Activated CD4-positive, alpha-beta memory T cell treated with anti-CD3 and anti-CD28 coated beads for 36 hours (primary cell): Measurements from ENCODE around the gene RBMX. TPM values are rescaled to one million over a fixed set of nuclear protein-coding genes. Genes with fewer than 3 reads are reported as not detected.
"Not testable (repeated sequence)": the region's sequence is repeated elsewhere in the genome, so short reads cannot be mapped to it uniquely, and the experiment has no call there.

Source experiments
- CTCF ChIA-PET: fragments of 350-600 bp; sonication (Branson Sonifier 250); formaldehyde crosslinking; loops from one replicate; lab custom pipeline; 2021; ENCODE audit warnings: antibody characterized with exemption, inconsistent platforms; lab: Charles Lee
- POLR2A ChIA-PET: fragments of 350-600 bp; sonication (Branson Sonifier 250); formaldehyde crosslinking; loops from one replicate; lab custom pipeline; 2021; ENCODE audit warnings: antibody characterized with exemption; lab: Charles Lee
- DNase-seq: peaks from one replicate; pipeline ENCODE4 v3.0.0-alpha.2; 2020
- H3K27ac Mint-ChIP-seq: one replicate; pipeline ENCODE4 v1.8.0; 2021; ENCODE audit warnings: mixed read lengths
- H3K27me3 Mint-ChIP-seq: one replicate; pipeline ENCODE4 v1.8.0; 2021; ENCODE audit warnings: mixed read lengths
- H3K36me3 Mint-ChIP-seq: one replicate; pipeline ENCODE4 v1.8.0; 2021; ENCODE audit warnings: mixed read lengths
- H3K4me1 Mint-ChIP-seq: one replicate; pipeline ENCODE4 v1.8.0; 2021; ENCODE audit warnings: low read depth, mixed read lengths
- H3K4me3 Mint-ChIP-seq: one replicate; pipeline ENCODE4 v1.8.0; 2021; ENCODE audit warnings: mild to moderate bottlenecking, mixed read lengths
- H3K9me3 Mint-ChIP-seq: one replicate; pipeline ENCODE4 v1.8.0; 2021; ENCODE audit warnings: mixed read lengths
- intact Hi-C: fragments of 100-400 bp; cut with micrococcal nuclease; formaldehyde crosslinking; loops from one replicate; pipeline ENCODE4 v1.15.1; 2023
- total RNA-seq, 2 experiments: library from RNA; stranded (reverse); gene quantifications; one replicate each; pipeline ENCODE4 v1.2.3, GENCODE V29; 2021

Gene RBMX
- total RNA-seq, 2 experiments from 2014 or later, result 269 to 271 TPM

DNA sequence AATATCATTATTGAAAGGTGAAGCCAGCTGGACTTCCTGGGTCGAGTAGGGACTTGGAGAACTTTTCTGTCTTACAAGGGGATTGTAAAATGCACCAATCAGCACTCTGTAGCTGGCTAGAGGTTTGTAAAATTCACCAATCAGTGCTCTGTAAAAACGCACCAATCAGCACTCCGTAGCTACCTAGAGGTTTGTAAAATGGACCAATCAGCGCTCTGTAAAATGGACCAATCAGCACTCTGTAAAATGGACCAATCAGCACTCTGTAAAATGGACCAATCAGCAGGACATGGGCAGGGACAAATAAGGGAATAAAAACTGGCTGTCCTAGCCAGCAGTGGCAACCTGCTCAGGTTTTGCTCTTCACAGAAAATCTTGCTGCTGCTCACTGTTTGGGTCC lies 23.5 kb upstream of the RBMX start:
- intact Hi-C loops, H3K36me3 Mint-ChIP-seq, CTCF ChIA-PET, DNase-seq, H3K4me1 Mint-ChIP-seq, H3K27ac Mint-ChIP-seq, H3K4me3 Mint-ChIP-seq, H3K27me3 Mint-ChIP-seq, H3K9me3 Mint-ChIP-seq: not testable (repeated sequence)
- POLR2A ChIA-PET, result interaction anchor here (0.7 kb wide), 1 partner anchor 23 kb away, joined by 3 read pairs; the partner anchor contains the start of gene RBMX

DNA sequence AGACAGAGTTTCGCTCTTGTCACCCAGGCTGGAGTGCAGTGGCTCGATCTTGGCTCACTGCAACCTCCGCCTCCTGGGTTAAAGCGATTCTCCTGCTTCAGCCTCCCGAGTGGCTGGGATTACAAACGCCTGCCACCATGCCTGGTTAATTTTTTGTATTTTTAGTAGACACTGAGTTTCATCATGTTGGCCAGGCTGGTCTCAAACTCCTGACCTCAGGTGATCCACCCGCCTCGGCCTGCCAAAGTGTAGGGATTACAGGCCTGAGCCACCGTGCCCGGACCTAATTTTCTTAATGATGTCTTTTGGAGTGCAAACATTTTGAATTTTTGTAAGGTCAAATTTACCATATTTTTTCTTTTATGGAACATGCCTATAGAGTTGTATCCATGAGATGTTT lies 19.5 kb upstream of the RBMX start:
- H3K36me3 Mint-ChIP-seq, CTCF ChIA-PET, DNase-seq, H3K27ac Mint-ChIP-seq, H3K27me3 Mint-ChIP-seq, POLR2A ChIA-PET, H3K4me1 Mint-ChIP-seq, intact Hi-C loops, H3K4me3 Mint-ChIP-seq, H3K9me3 Mint-ChIP-seq: not testable (repeated sequence)

DNA sequence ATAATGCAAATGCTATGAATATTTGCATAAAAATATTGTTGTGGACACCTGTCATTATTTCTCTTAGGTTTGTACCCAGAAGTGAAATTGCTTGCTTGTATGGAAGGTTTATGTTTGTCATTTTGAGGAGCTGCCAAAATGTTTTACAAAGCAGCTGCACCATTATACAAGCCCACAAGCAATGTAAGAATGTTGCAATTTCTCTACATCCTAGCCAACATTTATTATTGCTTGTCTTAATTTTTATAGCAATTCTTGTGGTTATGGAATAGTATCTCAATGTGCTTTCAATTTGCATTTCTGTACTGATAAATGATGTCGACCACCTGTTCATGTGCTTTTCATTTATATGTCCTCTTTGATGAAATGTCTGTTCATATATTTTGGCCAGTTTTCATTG lies 18.7 kb upstream of the RBMX start:
- Mint-ChIP-seq H3K27me3 (no peaks in the 10 kb centered on the region), H3K4me1 (no peaks in the 10 kb centered on the region), H3K36me3 (no peaks in the 10 kb centered on the region), H3K27ac (no peak overlapping the region), H3K4me3 (no peak overlapping the region), H3K9me3 (no peaks in the 10 kb centered on the region)
- CTCF ChIA-PET, result no interaction called here
- no peak for DNase-seq
- intact Hi-C loops, result no loop called here
- POLR2A ChIA-PET, result no interaction called here

DNA sequence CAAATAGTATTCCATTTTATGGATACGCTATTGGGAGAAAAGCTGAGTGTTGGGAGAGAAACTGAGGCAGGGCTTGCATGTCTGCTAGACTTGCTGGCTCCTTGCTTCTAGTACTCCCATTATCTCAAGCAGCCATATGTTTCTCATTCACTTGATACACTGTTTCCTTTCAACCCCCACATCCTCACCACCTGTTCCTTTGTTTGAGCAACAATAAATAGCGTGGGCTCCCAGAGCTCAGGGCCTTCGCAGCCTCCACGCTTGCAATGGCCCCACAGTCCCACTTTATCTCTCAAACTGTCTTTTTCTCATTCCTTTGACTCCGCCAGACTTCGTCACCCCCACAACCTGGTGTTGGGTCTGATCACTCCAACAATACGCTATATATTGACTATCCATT lies 18.2 kb upstream of the RBMX start:
- H3K27ac Mint-ChIP-seq, H3K27me3 Mint-ChIP-seq, DNase-seq, intact Hi-C loops, POLR2A ChIA-PET, H3K4me1 Mint-ChIP-seq, H3K9me3 Mint-ChIP-seq, H3K36me3 Mint-ChIP-seq, CTCF ChIA-PET, H3K4me3 Mint-ChIP-seq: not testable (repeated sequence)

DNA sequence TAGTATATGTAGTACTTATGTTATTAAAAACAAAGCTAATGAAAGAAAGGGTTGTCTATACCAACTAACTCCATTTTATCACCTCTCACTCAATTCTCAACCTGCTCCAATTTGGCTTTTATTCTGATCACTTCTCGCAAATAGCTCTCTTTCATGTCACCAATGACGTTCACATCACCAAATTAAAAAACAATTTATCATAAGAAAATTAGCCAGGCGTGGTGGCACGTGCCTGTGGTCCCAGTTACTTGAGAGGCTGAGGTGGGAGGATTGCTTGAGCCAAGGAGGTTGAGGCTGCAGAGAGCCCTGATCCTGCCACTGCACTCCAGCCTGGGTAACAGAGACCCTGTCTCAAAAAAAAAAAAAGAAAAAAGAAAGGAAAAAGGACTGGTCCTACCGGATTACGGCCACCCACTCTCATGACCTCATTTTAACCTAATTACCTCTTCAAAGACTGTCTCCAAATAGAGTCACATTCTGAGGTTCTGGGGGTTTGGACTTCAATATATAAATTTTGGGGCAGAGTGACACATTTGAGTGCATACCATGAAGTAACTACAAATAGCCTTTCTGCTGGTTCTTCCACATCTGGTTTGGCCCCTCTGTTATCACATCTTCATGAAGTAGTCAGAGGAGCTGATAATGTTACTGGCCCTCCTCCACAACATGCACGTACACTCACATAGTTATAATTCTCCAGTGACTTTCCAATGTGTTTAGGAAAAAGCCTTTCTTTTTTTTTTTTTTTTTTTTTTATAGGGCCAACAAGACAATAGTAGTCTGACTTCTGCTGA lies 15.8 kb upstream of the RBMX start:
- Mint-ChIP-seq H3K4me3 (no peak overlapping the region), H3K27me3 (no peaks in the 10 kb centered on the region), H3K27ac (no peak overlapping the region), H3K36me3 (no peaks in the 10 kb centered on the region), H3K4me1 (no peaks in the 10 kb centered on the region), H3K9me3 (no peaks in the 10 kb centered on the region)
- ChIA-PET POLR2A (no interaction called here), CTCF (no interaction called here)
- DNase-seq, result no peak
- intact Hi-C loops, result no loop called here

DNA sequence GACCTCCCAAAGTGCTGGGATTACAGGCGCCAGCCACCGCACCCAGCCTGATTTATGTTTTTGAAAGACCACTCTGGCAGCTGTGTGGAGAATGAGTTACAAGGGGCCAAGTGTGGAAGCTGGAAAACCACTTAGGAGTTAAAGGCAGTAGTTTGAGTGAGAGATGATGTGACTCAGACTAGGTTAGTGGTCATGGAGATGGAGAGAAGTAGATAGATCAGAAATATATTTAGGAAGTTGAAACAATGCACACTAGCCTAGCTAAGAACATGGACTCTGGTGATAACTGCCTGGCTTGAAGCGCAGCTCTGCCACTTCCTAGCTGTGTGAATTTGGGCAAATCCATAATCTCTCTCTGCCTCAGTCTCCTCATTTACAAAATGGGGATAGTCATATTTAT lies 11.9 kb upstream of the RBMX start:
- no peak for DNase-seq
- intact Hi-C loops, result no loop called here
- H3K4me1 Mint-ChIP-seq, result no peaks in the 10 kb centered on the region
- H3K36me3 Mint-ChIP-seq, result no peaks in the 10 kb centered on the region
- H3K27ac Mint-ChIP-seq, result no peak overlapping the region
- no peak overlapping the region for H3K4me3 Mint-ChIP-seq
- no peaks in the 10 kb centered on the region for H3K9me3 Mint-ChIP-seq
- ChIA-PET CTCF (interaction anchor here (0.6 kb wide), 1 partner anchor 32 kb away, joined by 3 read pairs; no protein-coding TSS in a partner anchor), POLR2A (interaction anchor here (1.6 kb wide), 1 partner anchor 12 kb away, joined by 4 read pairs; the partner anchor contains the start of gene RBMX)
- no peaks in the 10 kb centered on the region for H3K27me3 Mint-ChIP-seq

DNA sequence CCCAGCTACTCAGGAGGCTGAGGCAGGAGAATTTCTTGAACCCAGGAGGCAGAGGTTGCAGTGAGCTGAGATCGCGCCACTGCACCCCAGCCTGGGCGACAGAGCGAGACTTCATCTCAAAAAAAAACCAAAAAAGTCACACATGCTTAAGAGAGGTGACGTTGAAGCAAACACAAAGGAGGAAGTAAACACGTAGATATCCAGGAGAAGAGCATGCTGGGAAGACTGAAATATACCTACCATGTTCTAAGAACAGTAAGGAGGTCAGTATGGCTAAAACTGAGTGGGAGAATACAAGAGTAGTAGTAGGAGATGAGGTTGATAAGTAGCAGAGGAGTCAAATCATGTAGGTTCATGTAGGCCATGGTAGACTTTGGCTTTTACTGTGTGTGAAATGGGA lies 10.1 kb upstream of the RBMX start:
- H3K36me3 Mint-ChIP-seq, DNase-seq, POLR2A ChIA-PET, H3K4me1 Mint-ChIP-seq, H3K27me3 Mint-ChIP-seq, CTCF ChIA-PET, H3K27ac Mint-ChIP-seq, H3K4me3 Mint-ChIP-seq, intact Hi-C loops, H3K9me3 Mint-ChIP-seq: not testable (repeated sequence)

DNA sequence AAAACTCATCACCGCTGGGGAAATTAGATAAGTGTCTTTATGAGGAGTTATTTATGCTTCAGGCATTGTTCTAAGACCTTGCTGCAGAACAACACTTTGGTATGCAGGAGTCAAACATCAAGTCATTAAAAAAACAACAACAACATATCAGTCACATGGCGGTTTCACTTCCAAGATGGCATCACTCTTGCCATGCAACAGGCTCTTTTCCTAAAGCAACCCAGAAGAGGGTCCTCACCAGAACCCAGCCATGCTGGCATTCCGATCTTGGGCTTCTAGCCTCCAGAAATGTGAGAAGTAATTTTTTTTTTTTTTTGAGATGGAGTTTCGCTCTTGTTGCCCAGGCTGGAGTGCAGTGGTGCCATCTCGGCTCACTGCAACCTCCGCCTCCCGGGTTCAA lies 8.7 kb upstream of the RBMX start:
- H3K27ac Mint-ChIP-seq, result no peak overlapping the region
- POLR2A ChIA-PET, result interaction anchor here (0.7 kb wide), 1 partner anchor 21 kb away, joined by 3 read pairs; no protein-coding TSS in a partner anchor
- no peaks in the 10 kb centered on the region for H3K27me3 Mint-ChIP-seq
- H3K36me3 Mint-ChIP-seq, result no peaks in the 10 kb centered on the region
- H3K4me3 Mint-ChIP-seq, result no peak overlapping the region
- H3K4me1 Mint-ChIP-seq, result peaks cover 5% of the 10 kb centered on the region
- intact Hi-C loops, result no loop called here
- CTCF ChIA-PET, result no interaction called here
- no peaks in the 10 kb centered on the region for H3K9me3 Mint-ChIP-seq
- no peak for DNase-seq

DNA sequence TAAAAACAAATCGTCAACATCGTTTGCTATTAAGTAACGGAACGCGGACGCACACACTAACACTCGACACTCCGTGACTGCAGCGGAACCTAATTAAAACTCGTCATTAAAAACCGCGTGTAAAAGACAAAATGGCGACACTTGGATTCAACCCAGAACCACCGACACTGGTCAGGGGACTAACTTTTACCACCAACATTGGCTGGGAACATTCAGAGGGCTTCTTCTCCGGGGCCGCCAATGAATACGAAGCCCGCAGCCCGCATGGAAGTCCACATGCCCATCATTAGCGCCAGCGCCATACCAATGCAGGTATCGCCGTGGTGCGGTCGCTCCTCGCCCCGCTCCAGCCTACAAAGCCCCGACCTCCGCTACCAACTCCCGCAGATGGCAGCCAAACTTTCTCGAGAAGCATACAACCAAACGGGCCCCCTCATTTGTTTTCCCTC lies 498 bp downstream of the RBMX start:
- CTCF ChIA-PET, result interaction anchor here (1.0 to 1.3 kb wide), 2 partner anchors 9 to 125 kb away, joined by 3 to 6 read pairs; no protein-coding TSS in a partner anchor
- Mint-ChIP-seq H3K4me3 (peak overlapping the region; percentile 98), H3K27me3 (no peaks in the 10 kb centered on the region), H3K4me1 (peaks cover 14% of the 10 kb centered on the region), H3K36me3 (peaks cover 34% of the 10 kb centered on the region), H3K27ac (peak overlapping the region; percentile 99), H3K9me3 (no peaks in the 10 kb centered on the region)
- no peak for DNase-seq
- intact Hi-C loops, result loop anchor here (1.0 kb wide), 2 partner anchors 30 to 101 kb away; no protein-coding TSS in a partner anchor
- POLR2A ChIA-PET, result interaction anchor here (0.9 to 3.2 kb wide), 18 partner anchors 9 to 383 kb away, joined by 3 to 27 read pairs (median 5); partner anchors contain the start of genes ARHGEF6 and HTATSF1

DNA sequence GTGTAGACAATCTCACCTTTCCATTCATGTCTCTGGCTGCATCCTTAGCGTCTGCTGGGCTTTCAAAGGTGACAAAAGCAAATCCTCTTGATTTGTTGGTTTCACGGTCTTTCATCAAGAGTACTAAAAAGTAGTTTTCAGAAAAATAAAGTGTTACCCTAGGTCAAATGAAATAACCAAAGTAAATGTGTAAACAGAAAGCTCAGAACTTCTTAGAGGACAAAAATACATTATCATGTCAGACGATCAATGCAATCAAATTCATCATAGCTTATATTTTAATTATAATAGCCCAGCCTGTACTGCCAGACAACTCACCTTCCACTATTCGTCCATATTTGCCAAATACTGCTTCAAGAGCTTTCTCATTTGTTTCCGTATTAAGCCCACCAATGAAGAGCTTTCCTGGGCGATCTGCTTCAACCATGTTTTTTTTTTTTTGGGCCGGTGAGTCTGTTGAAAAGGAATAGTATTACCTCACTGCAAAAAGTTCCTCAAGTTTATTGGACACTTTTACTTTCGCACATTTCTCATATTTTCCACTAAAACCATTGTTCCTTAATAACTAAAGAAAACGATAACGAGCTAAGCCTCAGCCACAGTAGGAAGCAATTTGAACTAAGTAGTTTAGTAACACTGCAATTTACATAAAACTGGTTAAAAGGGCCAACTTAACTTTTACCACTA lies 1.4 kb downstream of the RBMX start:
- ChIA-PET CTCF (interaction anchor here (1.3 kb wide), 1 partner anchor 124 kb away, joined by 3 read pairs; no protein-coding TSS in a partner anchor), POLR2A (interaction anchor here (0.5 to 3.2 kb wide), 13 partner anchors 8 to 291 kb away, joined by 3 to 27 read pairs (median 5); partner anchors contain the start of gene ARHGEF6)
- H3K4me1 Mint-ChIP-seq, result peaks cover 22% of the 10 kb centered on the region
- no peak for DNase-seq
- peak overlapping the region; percentile 98 for H3K4me3 Mint-ChIP-seq
- no peaks in the 10 kb centered on the region for H3K27me3 Mint-ChIP-seq
- intact Hi-C loops, result no loop called here
- H3K9me3 Mint-ChIP-seq, result no peaks in the 10 kb centered on the region
- H3K27ac Mint-ChIP-seq, result peak overlapping the region; percentile 99
- H3K36me3 Mint-ChIP-seq, result peaks cover 41% of the 10 kb centered on the region

DNA sequence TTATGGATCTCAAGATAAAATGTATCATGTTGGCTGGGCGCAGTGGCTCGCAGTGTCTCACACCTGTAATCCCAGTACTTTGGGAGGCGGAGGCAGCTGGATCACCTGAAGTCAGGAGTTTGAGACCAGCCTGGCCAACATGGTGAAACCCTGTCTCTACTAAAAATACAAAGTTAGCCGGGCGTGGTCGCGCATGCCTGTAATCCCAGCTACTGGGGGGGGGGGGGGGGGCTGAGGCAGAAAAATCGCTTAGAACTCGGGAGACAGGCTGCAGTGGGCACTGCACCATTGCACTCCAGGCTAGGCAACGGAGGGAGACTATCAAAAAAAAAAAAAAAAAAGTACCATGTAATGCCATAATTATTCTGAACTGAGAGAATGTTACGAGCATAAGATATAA lies 2.1 kb downstream of the RBMX start:
- ChIA-PET POLR2A (interaction anchor here (0.6 to 3.2 kb wide), 3 partner anchors 10 to 226 kb away, joined by 3 to 27 read pairs (median 22); no protein-coding TSS in a partner anchor), CTCF (interaction anchor here (1.3 kb wide), 1 partner anchor 124 kb away, joined by 3 read pairs; no protein-coding TSS in a partner anchor)
- DNase-seq, result no peak
- Mint-ChIP-seq H3K4me1 (peaks cover 27% of the 10 kb centered on the region), H3K4me3 (peak overlapping the region; percentile 98), H3K36me3 (peaks cover 48% of the 10 kb centered on the region), H3K9me3 (no peaks in the 10 kb centered on the region), H3K27ac (peak overlapping the region; percentile 99), H3K27me3 (no peaks in the 10 kb centered on the region)
- intact Hi-C loops, result no loop called here

DNA sequence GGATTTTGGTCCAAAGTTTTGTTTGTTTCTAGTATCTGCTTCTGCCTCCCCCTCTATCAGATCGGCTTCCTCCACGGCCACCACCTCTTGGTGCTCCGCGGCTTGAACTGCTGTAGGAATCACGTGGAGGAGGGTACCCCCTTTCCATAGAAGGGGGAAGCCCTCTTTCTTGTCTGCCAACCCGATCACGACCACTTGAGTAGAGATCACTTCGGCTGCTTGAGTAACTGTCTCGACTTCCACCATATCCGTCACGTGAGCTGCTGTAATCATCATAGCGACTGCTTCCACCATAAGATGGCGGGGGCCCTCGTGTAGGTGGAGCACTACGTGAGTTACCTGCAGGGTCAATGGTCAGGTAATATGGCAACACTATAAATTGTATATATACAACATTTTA lies 6.4 kb downstream of the RBMX start:
- CTCF ChIA-PET, POLR2A ChIA-PET, H3K9me3 Mint-ChIP-seq, intact Hi-C loops, H3K27me3 Mint-ChIP-seq, H3K4me3 Mint-ChIP-seq, DNase-seq: not testable (repeated sequence)
- Mint-ChIP-seq H3K27ac (peak overlapping the region; percentile 62), H3K4me1 (peaks cover 47% of the 10 kb centered on the region), H3K36me3 (peaks cover 72% of the 10 kb centered on the region)
